HG02973 (cell line): Measurements from ENCODE around the gene ERRFI1.
A peak's percentile ranks its signal among the peaks of the same experiment; 100 is the strongest.

Experiments
- ATAC-seq: cut with Tn5 transposase; IDR thresholded peaks from one replicate; pipeline ENCODE4 v1.9.1; 2021; ENCODE audit warnings: moderate library complexity; ENCODE audit not compliant: unreplicated experiment

Gene ERRFI1

GRCh38 chr1:8046391-8046790 lies 20.3 kb upstream of the ERRFI1 start:
- no peak for ATAC-seq

GRCh38 chr1:8043621-8044020 lies 17.5 kb upstream of the ERRFI1 start:
- ATAC-seq = no peak

GRCh38 chr1:8042134-8042533 lies 16.0 kb upstream of the ERRFI1 start:
- no peak for ATAC-seq

- ATAC-seq = no peak
These were observed 14.5 kb upstream of the ERRFI1 start for GRCh38 chr1:8040586-8040985.

- ATAC-seq = no peak
These were observed 13.0 kb upstream of the ERRFI1 start for GRCh38 chr1:8039071-8039470.

- no peak for ATAC-seq
These were observed 9.2 kb upstream of the ERRFI1 start for GRCh38 chr1:8035289-8035688.

- ATAC-seq = no peak
These were observed 7.2 kb upstream of the ERRFI1 start for GRCh38 chr1:8033322-8033721.

- no peak for ATAC-seq
These were observed 6.3 kb upstream of the ERRFI1 start for GRCh38 chr1:8032366-8032910.

GRCh38 chr1:8031176-8031785 lies 5.2 kb upstream of the ERRFI1 start:
- no peak for ATAC-seq

GRCh38 chr1:8028571-8028910 lies 2.4 kb upstream of the ERRFI1 start:
- no peak for ATAC-seq

- no peak for ATAC-seq
These were observed 1.9 kb upstream of the ERRFI1 start for GRCh38 chr1:8027748-8028570.

- no peak for ATAC-seq
These were observed 1.1 kb upstream of the ERRFI1 start for GRCh38 chr1:8026976-8027747.

GRCh38 chr1:8025671-8026144 lies 401 bp downstream of the ERRFI1 start:
- ATAC-seq = peak; percentile 18

GRCh38 chr1:8025061-8025670 lies 943 bp downstream of the ERRFI1 start:
- no peak for ATAC-seq

- ATAC-seq = no peak
These were observed 1.8 kb downstream of the ERRFI1 start for GRCh38 chr1:8024329-8024728.

GRCh38 chr1:8023995-8024313 lies 2.2 kb downstream of the ERRFI1 start:
- no peak for ATAC-seq

- no peak for ATAC-seq
These were observed 2.7 kb downstream of the ERRFI1 start for GRCh38 chr1:8023287-8023994.

GRCh38 chr1:8022395-8023286 lies 3.5 kb downstream of the ERRFI1 start:
- no peak for ATAC-seq

- ATAC-seq = no peak
These were observed 4.3 kb downstream of the ERRFI1 start for GRCh38 chr1:8021676-8022266.
